OCI-LY3 (cell line): ENCODE measurements around the gene DNAH14.

Experiments used
- H2AFZ ChIP-seq: fragments of 200-600, 300-600 bp; shearing (Covaris generic); 2 replicates; pipeline ENCODE4 v1.6.0; 2014; ENCODE audit warnings: antibody characterized with exemption, low read depth, low read length
- H3K27ac ChIP-seq: fragments of 200-600, 300-600 bp; sonication (generic); 2 replicates; pipeline ENCODE4 v1.5.1; 2014; ENCODE audit warnings: mild to moderate bottlenecking, low read length, moderate library complexity, mixed read lengths
- H3K27me3 ChIP-seq: fragments of 200-600, 300-600 bp; sonication (generic); 2 replicates; pipeline ENCODE4 v1.6.1; 2014; ENCODE audit warnings: low read depth, low read length, mixed read lengths
- H3K36me3 ChIP-seq: fragments of 200-600, 300-600 bp; sonication (generic); replicated peaks from 2 replicates; pipeline ENCODE3; 2014; ENCODE audit warnings: low read depth, low read length, mixed read lengths
- H3K4me1 ChIP-seq: fragments of 300-600, 200-600 bp; sonication (generic); 2 replicates; pipeline ENCODE4 v1.6.1; 2014; ENCODE audit warnings: low read length, mixed read lengths
- H3K4me2 ChIP-seq: fragments of 200-600, 300-600 bp; sonication (generic); 2 replicates; pipeline ENCODE4 v1.6.1; 2014; ENCODE audit warnings: low read length, mixed read lengths
- H3K4me3 ChIP-seq: fragments of 300-600, 200-600 bp; sonication (generic); 2 replicates; pipeline ENCODE4 v1.5.1; 2014; ENCODE audit warnings: antibody characterized with exemption, mild to moderate bottlenecking, low read length, moderate library complexity
- H3K79me2 ChIP-seq: fragments of 300-600, 200-600 bp; shearing (Covaris generic); 2 replicates; pipeline ENCODE4 v1.6.1; 2014; ENCODE audit warnings: mild to moderate bottlenecking, low read length, mixed read lengths
- H3K9ac ChIP-seq: fragments of 300-600, 200-600 bp; shearing (Covaris generic); 2 replicates; pipeline ENCODE4 v1.6.0; 2014; ENCODE audit warnings: mild to moderate bottlenecking, low read length, moderate library complexity
- H3K9me3 ChIP-seq: fragments of 200-600, 300-600 bp; shearing (Covaris generic); 2 replicates; pipeline ENCODE4 v1.6.1; 2014; ENCODE audit warnings: low read length, mixed read lengths; ENCODE audit not compliant: insufficient read depth
- H4K20me1 ChIP-seq: fragments of 200-600, 300-600 bp; sonication (generic); 2 replicates; pipeline ENCODE4 v1.6.1; 2016; ENCODE audit warnings: low read length, mixed read lengths; ENCODE audit not compliant: insufficient read depth
- CTCF ChIP-seq: fragments of 200-600, 300-600 bp; sonication (generic); IDR thresholded peaks from 2 replicates; pipeline ENCODE4 v1.5.1; 2014; ENCODE audit warnings: antibody characterized with exemption, low read length, low read depth
- EZH2phosphoT487 ChIP-seq: fragments of 200-600 bp; shearing (Covaris generic); IDR thresholded peaks from 2 replicates; pipeline ENCODE4 v1.6.1; 2018; ENCODE audit warnings: antibody characterized with exemption, mixed run types, low read depth

The DNAH14 gene

GRCh38 chr1:225446981-225447615, 517.6 kb downstream of the DNAH14 start:
- H3K9ac ChIP-seq: no peak overlapping the region
- H3K4me1 ChIP-seq: peaks cover 22% of the 10 kb centered on the region
- no peaks in the 10 kb centered on the region for H3K9me3 ChIP-seq
- no peak overlapping the region for H2AFZ ChIP-seq
- H3K27ac ChIP-seq: no peak overlapping the region
- H4K20me1 ChIP-seq: no peaks in the 10 kb centered on the region
- no peaks in the 10 kb centered on the region for H3K36me3 ChIP-seq
- TF ChIP-seq CTCF: no peak
- no peak for TF ChIP-seq EZH2phosphoT487
- H3K4me2 ChIP-seq: no peak overlapping the region
- H3K4me3 ChIP-seq: no peak overlapping the region
- peaks cover 3% of the 10 kb centered on the region; the same call in 1 of the 2 replicates for H3K27me3 ChIP-seq
- H3K79me2 ChIP-seq: no peaks in the 10 kb centered on the region

- no peaks in the 10 kb centered on the region for H3K79me2 ChIP-seq
- H3K9ac ChIP-seq: no peak overlapping the region
- H3K27ac ChIP-seq: no peak overlapping the region
- TF ChIP-seq EZH2phosphoT487 (no peak), CTCF (no peak)
- H3K4me2 ChIP-seq: no peak overlapping the region
- H3K36me3 ChIP-seq: no peaks in the 10 kb centered on the region
- peaks cover 3% of the 10 kb centered on the region; the same call in 1 of the 2 replicates for H3K27me3 ChIP-seq
- H4K20me1 ChIP-seq: no peaks in the 10 kb centered on the region
- H2AFZ ChIP-seq: no peak overlapping the region
- H3K4me3 ChIP-seq: no peak overlapping the region
- H3K9me3 ChIP-seq: no peaks in the 10 kb centered on the region
- peaks cover 18% of the 10 kb centered on the region for H3K4me1 ChIP-seq
These were observed 518.2 kb downstream of the DNAH14 start for GRCh38 chr1:225447650-225448089.

DNA sequence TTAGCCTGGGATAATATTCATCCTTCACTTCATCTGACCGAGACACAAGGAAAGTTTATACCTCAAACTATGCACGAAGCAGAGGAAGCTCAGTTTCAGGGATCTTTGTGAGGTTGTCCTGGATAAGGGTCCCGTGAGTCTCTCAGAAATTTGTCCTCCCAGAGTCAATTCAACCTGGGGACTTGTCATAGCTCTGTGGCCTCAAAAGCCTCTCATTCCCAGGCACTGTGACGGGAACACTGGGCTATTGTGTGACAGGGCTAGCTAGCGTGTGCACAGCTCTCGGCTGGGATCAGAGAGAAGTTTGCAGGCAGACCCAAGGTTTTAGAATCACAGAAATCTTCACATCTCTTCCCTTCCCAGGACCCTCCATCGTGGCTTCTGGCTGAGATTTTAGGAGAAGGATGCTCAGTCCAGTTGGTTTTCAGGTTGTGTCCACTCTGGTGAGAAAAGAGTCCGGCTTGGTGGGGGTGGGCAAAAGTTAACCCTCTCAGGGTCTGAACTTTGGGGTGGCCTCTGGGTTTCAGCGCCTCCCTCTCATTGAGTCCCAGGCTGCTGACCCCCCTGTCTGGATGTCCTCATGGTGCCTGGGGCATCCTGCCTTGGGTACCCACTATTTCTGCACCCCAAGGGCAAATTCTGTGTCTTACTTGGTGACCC, 518.8 kb downstream of the DNAH14 start:
- Histone ChIP-seq H3K36me3 (no peaks in the 10 kb centered on the region), H3K4me1 (peaks cover 18% of the 10 kb centered on the region), H3K79me2 (no peaks in the 10 kb centered on the region), H3K4me2 (no peak overlapping the region), H2AFZ (no peak overlapping the region), H3K9me3 (no peaks in the 10 kb centered on the region), H3K4me3 (no peak overlapping the region), H4K20me1 (no peaks in the 10 kb centered on the region), H3K27me3 (peaks cover 3% of the 10 kb centered on the region; the same call in 1 of the 2 replicates), H3K27ac (no peak overlapping the region), H3K9ac (no peak overlapping the region)
- TF ChIP-seq EZH2phosphoT487: no peak
- no peak for TF ChIP-seq CTCF
